ENCODE measurements around the gene OSGIN1.

GRCh38 chr16:83946781-83947566 lies 6.1 kb upstream of the OSGIN1 start:
- no peak for TF ChIP-seq CTCF (conservative IDR thresholded peaks at IDR 0.05; ENCODE audit: low read depth, low read length)
- TF ChIP-seq EZH2phosphoT487 (IDR thresholded peaks at IDR 0.05; ENCODE audit: borderline replicate concordance, low read length), result no peak
